LHCN-M2 (cell line): ENCODE measurements around the gene C1QTNF5. TPM values are rescaled to one million over a fixed set of nuclear protein-coding genes. Genes with fewer than 3 reads are reported as not detected.
"Not testable (repeated sequence)": the region's sequence is repeated elsewhere in the genome, so short reads cannot be mapped to it uniquely, and the experiment has no call there.

Experiments
- DNase-seq: peaks from one replicate; pipeline ENCODE4 v3.0.0-alpha.2; 2012; ENCODE audit warnings: low read depth
- polyA plus RNA-seq: library from polyadenylated mRNA; unstranded; fragments of >200 nt; gene quantifications from one replicate; pipeline ENCODE4 v1.2.1, GENCODE V29; 2012; ENCODE audit warnings: missing spikeins
- total RNA-seq: library from RNA; depleted of rRNA; stranded (reverse); fragments of >200 nt; gene quantifications from 2 replicates; pipeline ENCODE4 v1.2.3, GENCODE V29; 2014; rRNA removed

Gene C1QTNF5, protein sequence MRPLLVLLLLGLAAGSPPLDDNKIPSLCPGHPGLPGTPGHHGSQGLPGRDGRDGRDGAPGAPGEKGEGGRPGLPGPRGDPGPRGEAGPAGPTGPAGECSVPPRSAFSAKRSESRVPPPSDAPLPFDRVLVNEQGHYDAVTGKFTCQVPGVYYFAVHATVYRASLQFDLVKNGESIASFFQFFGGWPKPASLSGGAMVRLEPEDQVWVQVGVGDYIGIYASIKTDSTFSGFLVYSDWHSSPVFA
- total RNA-seq: 9.1 and 9.9 TPM in 2 replicates
- 25.0 TPM for polyA plus RNA-seq

DNA sequence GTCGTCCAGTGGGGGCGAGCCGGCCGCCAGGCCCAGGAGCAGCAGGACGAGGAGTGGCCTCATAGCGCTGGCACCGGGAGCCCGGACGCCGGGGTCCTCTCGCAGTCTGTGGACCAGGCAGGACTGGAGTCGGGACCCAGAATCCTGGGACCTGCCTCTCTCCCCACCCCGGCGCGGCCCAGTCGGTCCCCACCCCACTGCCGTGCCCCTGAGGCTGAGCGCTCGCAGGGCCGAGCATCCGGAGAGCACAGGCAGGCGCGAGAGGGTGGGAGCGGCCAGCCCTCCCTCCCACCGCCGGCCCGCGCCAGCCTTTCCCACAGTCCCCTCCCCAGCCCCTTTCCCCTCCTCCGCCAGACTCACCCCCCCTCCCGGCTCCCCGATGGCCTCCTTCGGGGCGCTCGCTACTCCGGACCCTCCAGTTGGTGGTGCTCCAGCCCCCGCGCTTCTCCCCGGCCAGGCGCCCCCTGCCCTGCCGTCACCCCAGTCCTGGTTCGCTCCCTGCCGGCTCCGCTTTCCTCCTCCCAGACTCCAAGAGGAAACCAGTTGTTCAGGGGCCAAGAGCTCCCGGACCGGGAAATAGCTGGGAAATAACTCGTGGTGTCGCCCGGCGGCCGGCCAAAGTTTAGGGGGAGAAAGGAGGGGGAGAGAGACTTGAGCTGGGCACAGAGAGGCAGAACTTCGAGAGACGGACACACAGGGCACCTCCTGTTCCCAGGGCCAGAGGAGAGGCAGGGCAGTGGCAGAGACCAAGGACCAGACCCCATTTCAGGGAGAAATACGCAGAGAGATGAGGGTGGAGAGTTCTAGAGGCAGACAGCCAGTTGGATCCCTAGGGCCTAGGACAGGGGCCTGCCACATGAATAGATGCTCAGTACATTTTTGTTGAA lies at the start of gene C1QTNF5:
C1QTNF5 (minus strand) TSS at position 549 of the 887 bp plus-strand sequence; CDS start at position 63, 486 bp downstream.
- peak; percentile 64 for DNase-seq

DNA sequence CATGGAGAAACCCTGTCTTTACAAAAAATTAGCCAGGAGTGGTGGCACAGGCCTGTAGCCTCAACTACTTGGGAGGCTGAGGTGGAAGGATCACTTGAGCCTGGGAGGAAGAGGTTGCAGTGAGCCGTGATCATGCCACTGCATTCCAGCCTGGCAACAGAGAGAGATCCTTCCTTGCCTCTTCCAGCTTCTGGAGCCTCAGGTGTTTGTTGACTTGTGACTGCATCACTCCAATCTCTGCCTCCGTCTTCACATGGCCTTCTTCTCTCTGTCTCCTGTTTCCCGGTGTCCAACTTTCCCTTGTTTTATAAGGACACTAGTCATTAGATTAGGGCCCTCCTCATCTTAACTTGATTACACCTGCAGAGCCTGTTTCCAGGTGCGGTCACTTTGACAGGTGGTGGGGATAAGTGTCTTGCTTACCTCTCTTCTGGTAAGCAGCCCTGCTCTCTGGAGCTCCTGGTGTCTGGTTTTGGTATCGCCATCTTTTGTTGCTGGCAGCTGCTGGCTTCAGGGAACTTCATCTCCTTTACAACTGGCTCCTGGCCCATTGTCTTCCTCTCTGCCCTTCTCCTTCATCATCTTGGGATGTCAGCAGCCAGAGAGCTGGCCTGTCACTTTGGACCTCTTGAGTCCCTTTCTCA lies 49.0 kb upstream of the C1QTNF5 start:
- no peak for DNase-seq

DNA sequence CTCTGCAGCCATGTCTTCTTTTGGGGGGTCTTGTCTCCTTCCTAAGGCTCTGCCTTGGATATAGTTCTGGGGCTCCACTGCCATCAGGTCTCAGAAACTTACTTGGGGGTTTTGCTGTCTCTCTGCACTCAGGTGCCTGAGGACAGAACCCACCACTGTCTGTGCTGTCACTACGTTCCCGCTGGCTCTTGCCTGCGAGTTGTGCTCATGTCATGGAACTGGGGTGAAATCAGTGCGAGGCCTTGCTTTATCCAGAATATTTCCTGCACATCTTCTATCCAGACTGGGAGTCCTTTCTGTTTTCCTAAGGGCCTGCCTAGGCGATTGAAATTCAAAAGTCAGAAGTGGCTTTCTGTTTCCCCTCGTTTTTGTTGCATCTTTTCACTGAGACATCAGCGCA lies 47.4 kb upstream of the C1QTNF5 start:
- DNase-seq: no peak

- DNase-seq: no peak
These were observed 43.6 kb upstream of the C1QTNF5 start for GRCh38 chr11:119384332-119384731.

DNA sequence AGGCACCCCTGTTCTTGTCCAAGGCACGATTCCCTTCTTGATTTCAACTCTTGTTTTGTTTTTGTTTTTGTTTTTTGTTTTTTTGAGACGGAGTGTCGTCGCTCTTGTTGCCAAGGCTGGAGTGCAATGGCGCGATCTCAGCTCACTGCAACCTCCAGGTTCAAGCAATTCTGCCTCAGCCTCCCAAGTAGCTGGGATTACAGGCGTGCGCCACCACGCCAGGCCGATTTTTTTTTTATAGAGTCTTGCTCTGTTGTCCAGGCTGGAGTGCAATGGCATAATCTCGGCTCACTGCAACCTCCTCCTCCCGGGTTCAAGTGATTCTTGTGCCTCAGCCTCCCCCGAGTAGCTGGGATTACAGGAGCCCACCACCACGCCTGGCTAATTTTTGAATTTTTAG lies 41.8 kb upstream of the C1QTNF5 start:
- DNase-seq: not testable (repeated sequence)

- DNase-seq: no peak
These were observed 41.4 kb upstream of the C1QTNF5 start for GRCh38 chr11:119382101-119382500.

DNA sequence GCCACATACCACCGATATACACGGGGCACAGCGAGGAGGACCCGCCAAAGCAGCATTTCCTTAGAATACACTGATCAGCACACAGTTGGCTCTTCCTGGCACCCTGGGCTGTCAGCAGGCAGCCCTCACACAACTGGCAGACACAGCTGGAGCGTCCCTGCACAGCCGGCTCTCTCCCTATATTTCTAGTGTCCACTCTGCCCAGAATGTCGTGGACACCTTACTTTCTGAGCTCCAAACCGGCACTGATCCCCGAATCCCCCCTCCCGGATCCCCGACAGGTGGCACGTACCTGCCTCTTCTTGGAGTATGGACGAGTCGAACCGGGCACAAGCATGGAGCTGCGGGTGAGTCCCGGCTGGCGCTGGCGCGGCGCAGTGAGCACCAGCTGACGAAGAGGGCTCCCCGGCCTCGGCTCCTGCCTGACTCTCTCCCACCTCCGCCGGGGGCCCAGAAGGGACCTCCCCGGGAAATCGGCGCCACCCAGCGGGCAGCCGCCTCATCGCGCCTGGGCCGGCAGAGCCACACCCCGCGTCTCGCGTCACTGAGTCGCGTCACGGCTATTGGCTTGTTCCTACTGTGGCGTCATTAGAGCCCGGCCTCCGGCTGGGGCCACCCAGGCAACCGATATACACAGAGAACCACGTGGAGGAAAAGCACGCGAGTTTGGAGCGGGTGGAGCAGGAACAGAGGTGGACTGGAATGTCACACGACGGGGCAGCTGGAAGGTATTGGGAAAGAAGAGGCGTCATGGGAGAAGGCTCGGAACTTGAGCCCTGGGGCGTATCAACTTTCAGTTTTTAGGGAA lies 40.7 kb upstream of the C1QTNF5 start, which contains the start of gene USP2:
USP2 (minus strand) TSS at position 510 of the 808 bp plus-strand sequence. CDS start 8,210 bp downstream, outside the sequence.
- DNase-seq: peak; percentile 96

GRCh38 chr11:119380827-119381180 lies 40.1 kb upstream of the C1QTNF5 start:
- peak; percentile 47 for DNase-seq

GRCh38 chr11:119380160-119380826 lies 39.6 kb upstream of the C1QTNF5 start:
- DNase-seq: no peak

GRCh38 chr11:119378851-119379465 lies 38.3 kb upstream of the C1QTNF5 start:
- no peak for DNase-seq

- no peak for DNase-seq
These were observed 37.4 kb upstream of the C1QTNF5 start for GRCh38 chr11:119377961-119378667.

DNA sequence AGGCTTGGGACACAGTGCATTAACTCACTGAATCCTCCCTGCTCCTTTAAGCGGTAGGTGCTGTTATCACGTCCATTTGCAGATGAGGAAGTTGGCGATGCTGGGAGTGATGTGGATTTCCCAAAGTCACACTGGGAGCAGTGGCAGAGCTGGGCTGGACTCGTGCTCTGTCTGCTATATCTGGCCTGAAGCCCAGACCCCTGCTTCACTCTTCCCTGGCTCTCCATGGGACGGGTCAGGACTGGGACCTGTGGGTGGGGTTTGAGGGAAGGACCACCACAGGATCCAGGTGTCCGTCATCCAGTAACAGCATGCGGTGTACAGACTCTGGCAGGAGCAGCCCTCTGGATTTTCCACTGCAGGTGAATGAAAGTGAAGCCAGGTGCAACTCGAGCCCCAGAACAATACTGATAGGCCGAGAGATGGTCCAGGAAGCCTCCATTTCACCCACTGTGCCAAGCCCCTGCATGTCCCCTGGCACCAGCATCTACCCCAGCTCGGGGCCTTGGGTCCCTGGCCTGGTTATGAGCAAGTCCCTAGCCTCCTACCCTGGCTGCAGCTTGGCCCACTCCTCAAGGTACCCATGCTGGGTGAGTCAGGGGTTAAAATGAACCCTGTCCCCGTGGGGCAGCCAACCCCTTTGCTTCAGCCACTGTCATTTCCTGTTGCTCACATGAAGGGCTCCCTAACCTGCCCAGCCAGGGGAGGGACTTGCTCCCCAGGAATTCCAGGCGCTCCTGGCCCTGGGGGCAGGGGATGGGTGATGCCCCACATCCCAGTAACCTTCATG lies 36.6 kb upstream of the C1QTNF5 start:
- no peak for DNase-seq

- peak; percentile 85 for DNase-seq
These were observed 35.6 kb upstream of the C1QTNF5 start for GRCh38 chr11:119376197-119376847.

DNA sequence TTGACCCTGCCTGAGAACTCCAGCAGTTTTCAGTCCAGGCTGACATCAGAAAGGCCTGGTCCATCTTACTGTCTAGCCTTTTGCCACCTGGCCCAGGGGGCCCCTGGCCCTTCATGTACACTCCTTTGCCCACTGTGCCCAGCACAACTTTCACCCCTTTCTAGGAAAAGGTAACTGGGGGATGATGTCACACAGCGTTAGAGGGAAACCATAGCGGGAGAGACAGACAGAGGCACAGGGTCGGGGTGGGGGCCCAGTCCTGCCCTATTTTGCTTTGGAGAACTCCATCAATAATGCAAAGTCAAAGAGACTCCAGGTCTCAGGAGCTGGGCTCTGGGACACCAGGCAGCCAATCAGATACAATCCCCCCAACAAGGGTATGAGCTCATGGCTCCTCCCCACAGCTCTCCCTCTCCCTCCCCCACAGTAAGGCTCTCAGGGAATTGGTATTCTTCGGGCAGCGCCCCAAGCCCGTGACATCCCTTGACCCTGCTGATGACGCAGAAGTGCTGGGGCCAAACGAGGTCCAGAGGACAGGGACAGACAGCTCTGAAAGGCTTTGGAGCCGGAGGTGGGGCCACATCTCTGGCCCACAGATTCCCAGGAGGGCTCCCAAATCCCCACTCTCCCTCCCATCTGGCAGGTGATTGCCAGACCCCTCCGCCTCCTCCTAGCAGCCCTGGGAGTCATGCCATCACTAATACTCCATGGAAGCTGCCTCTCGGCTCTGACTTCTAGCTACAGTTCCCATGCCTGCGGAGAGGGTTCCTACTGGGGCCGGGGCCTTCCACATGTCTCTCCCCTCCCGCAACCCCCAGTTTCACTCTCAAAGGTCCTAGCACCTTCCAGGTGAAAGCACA lies 34.9 kb upstream of the C1QTNF5 start:
- DNase-seq: peak; percentile 84

- DNase-seq: no peak
These were observed 34.1 kb upstream of the C1QTNF5 start for GRCh38 chr11:119374632-119375336.

- peak; percentile 74 for DNase-seq
These were observed 33.4 kb upstream of the C1QTNF5 start for GRCh38 chr11:119373921-119374631.
